Effector memory CD4-positive, alpha-beta T cell (primary cell): ENCODE results near the gene ZNF366.

ENCODE experiments used
- DNase-seq, 3 donors: peaks; one replicate each; pipeline ENCODE4 v3.0.0-alpha.2; 2020
- H3K27ac ChIP-seq: 2 replicates; pipeline ENCODE4 v1.7.0; 2013; ENCODE audit warnings: mild to moderate bottlenecking, low read length, moderate library complexity; ENCODE audit not compliant: insufficient read depth, poor library complexity, severe bottlenecking
- H3K27me3 ChIP-seq: replicated peaks from 2 replicates; pipeline ENCODE4 v1.7.0; 2013; ENCODE audit warnings: mild to moderate bottlenecking, low read length; ENCODE audit not compliant: insufficient read depth, control insufficient read depth, poor library complexity, severe bottlenecking
- H3K36me3 ChIP-seq: 2 replicates; pipeline ENCODE4 v1.7.0; 2013; ENCODE audit warnings: mild to moderate bottlenecking, low read length, moderate library complexity; ENCODE audit not compliant: control insufficient read depth, insufficient read depth
- H3K4me1 ChIP-seq: 2 replicates; pipeline ENCODE4 v1.7.0; 2013; ENCODE audit warnings: low read length, mild to moderate bottlenecking; ENCODE audit not compliant: control insufficient read depth, insufficient read depth, poor library complexity, severe bottlenecking
- H3K4me3 ChIP-seq: 2 replicates; pipeline ENCODE4 v1.7.0; 2013; ENCODE audit warnings: low read length, low read depth, mild to moderate bottlenecking; ENCODE audit not compliant: insufficient read depth, poor library complexity, severe bottlenecking
- H3K9me3 ChIP-seq: 2 replicates; pipeline ENCODE4 v1.7.0; 2013; ENCODE audit warnings: mild to moderate bottlenecking, low read length, moderate library complexity; ENCODE audit not compliant: control insufficient read depth

The ZNF366 gene

GRCh38 chr5:72436796-72437471, 70.3 kb downstream of the ZNF366 start:
- no peak overlapping the region for H3K27ac ChIP-seq
- H3K4me3 ChIP-seq: no peak overlapping the region
- DNase-seq: no peak
- no peaks in the 10 kb centered on the region for H3K36me3 ChIP-seq
- no peaks in the 10 kb centered on the region for H3K27me3 ChIP-seq
- H3K4me1 ChIP-seq: no peaks in the 10 kb centered on the region
- no peaks in the 10 kb centered on the region for H3K9me3 ChIP-seq

- DNase-seq: no peak
- no peaks in the 10 kb centered on the region for H3K9me3 ChIP-seq
- no peaks in the 10 kb centered on the region for H3K36me3 ChIP-seq
- no peaks in the 10 kb centered on the region for H3K27me3 ChIP-seq
- H3K4me1 ChIP-seq: no peaks in the 10 kb centered on the region
- H3K27ac ChIP-seq: no peak overlapping the region
- no peak overlapping the region for H3K4me3 ChIP-seq
Observed at GRCh38 chr5:72434781-72435437, 72.3 kb downstream of the ZNF366 start.

GRCh38 chr5:72434056-72434780, 73.0 kb downstream of the ZNF366 start:
- Histone ChIP-seq H3K9me3 (no peaks in the 10 kb centered on the region), H3K36me3 (no peaks in the 10 kb centered on the region), H3K27me3 (no peaks in the 10 kb centered on the region), H3K4me3 (no peak overlapping the region), H3K27ac (no peak overlapping the region), H3K4me1 (no peaks in the 10 kb centered on the region)
- no peak for DNase-seq

- Histone ChIP-seq H3K27me3 (no peaks in the 10 kb centered on the region), H3K9me3 (no peaks in the 10 kb centered on the region), H3K4me1 (no peaks in the 10 kb centered on the region), H3K27ac (no peak overlapping the region), H3K36me3 (no peaks in the 10 kb centered on the region), H3K4me3 (no peak overlapping the region)
- no peak for DNase-seq
Observed at GRCh38 chr5:72433522-72433921, 73.7 kb downstream of the ZNF366 start.

- Histone ChIP-seq H3K4me1 (no peaks in the 10 kb centered on the region), H3K36me3 (no peaks in the 10 kb centered on the region), H3K4me3 (no peak overlapping the region), H3K9me3 (no peaks in the 10 kb centered on the region), H3K27me3 (no peaks in the 10 kb centered on the region), H3K27ac (no peak overlapping the region)
- DNase-seq: no peak
Observed at GRCh38 chr5:72428669-72429068, 78.5 kb downstream of the ZNF366 start.

- H3K9me3 ChIP-seq: no peaks in the 10 kb centered on the region
- DNase-seq: no peak
- no peak overlapping the region for H3K4me3 ChIP-seq
- H3K36me3 ChIP-seq: no peaks in the 10 kb centered on the region
- no peaks in the 10 kb centered on the region for H3K4me1 ChIP-seq
- no peaks in the 10 kb centered on the region for H3K27me3 ChIP-seq
- no peak overlapping the region for H3K27ac ChIP-seq
Observed at GRCh38 chr5:72427488-72428437, 79.4 kb downstream of the ZNF366 start.

- no peaks in the 10 kb centered on the region for H3K9me3 ChIP-seq
- H3K36me3 ChIP-seq: no peaks in the 10 kb centered on the region
- no peak overlapping the region for H3K4me3 ChIP-seq
- no peak for DNase-seq
- H3K27ac ChIP-seq: no peak overlapping the region
- no peaks in the 10 kb centered on the region for H3K27me3 ChIP-seq
- H3K4me1 ChIP-seq: no peaks in the 10 kb centered on the region
Observed at GRCh38 chr5:72427016-72427415, 80.2 kb downstream of the ZNF366 start.

GRCh38 chr5:72426019-72426418, 81.2 kb downstream of the ZNF366 start:
- H3K27me3 ChIP-seq: no peaks in the 10 kb centered on the region
- H3K36me3 ChIP-seq: no peaks in the 10 kb centered on the region

GRCh38 chr5:72418271-72418670, 88.9 kb downstream of the ZNF366 start:
- no peak for DNase-seq
- Histone ChIP-seq H3K4me3 (no peak overlapping the region), H3K36me3 (no peaks in the 10 kb centered on the region), H3K27me3 (no peaks in the 10 kb centered on the region), H3K4me1 (no peaks in the 10 kb centered on the region), H3K9me3 (no peaks in the 10 kb centered on the region), H3K27ac (no peak overlapping the region)

More at GRCh38 chr5:72426019-72426418, 81.2 kb downstream of the ZNF366 start:
- DNase-seq: no peak
- Histone ChIP-seq H3K4me1 (no peaks in the 10 kb centered on the region), H3K9me3 (no peaks in the 10 kb centered on the region), H3K4me3 (no peak overlapping the region), H3K27ac (no peak overlapping the region)
